GF-D8 (cell line): Measurements from ENCODE around the gene DPP8.
"Not testable (repeated sequence)": the region's sequence is repeated elsewhere in the genome, so short reads cannot be mapped to it uniquely, and the experiment has no call there.

Source experiments
- DNase-seq: peaks from one replicate; lab custom pipeline; 2025; lab: John Stamatoyannopoulos, UW

Gene DPP8

GRCh38 chr15:65402961-65403360 is 114.5 kb downstream of the DPP8 start:
- no peak for DNase-seq

- no peak for DNase-seq
Measured at GRCh38 chr15:65401611-65402240, 115.8 kb downstream of the DPP8 start.

- no peak for DNase-seq
Measured at GRCh38 chr15:65400760-65401610, 116.5 kb downstream of the DPP8 start.

- DNase-seq, result no peak
Measured at GRCh38 chr15:65399997-65400396, 117.5 kb downstream of the DPP8 start.

GRCh38 chr15:65399001-65399706 is 118.3 kb downstream of the DPP8 start:
- DNase-seq, result no peak

GRCh38 chr15:65398486-65398885 is 119.0 kb downstream of the DPP8 start:
- DNase-seq, result not testable (repeated sequence)

- no peak for DNase-seq
Measured at GRCh38 chr15:65396965-65397317, 120.5 kb downstream of the DPP8 start.

GRCh38 chr15:65396283-65396964 is 121.1 kb downstream of the DPP8 start:
- no peak for DNase-seq

GRCh38 chr15:65395567-65396202 is 121.8 kb downstream of the DPP8 start:
- DNase-seq, result no peak

- DNase-seq, result no peak
Measured at GRCh38 chr15:65394936-65395335, 122.6 kb downstream of the DPP8 start.

GRCh38 chr15:65394280-65394789 is 123.2 kb downstream of the DPP8 start:
- no peak for DNase-seq

GRCh38 chr15:65393557-65393956 is 123.9 kb downstream of the DPP8 start:
- no peak for DNase-seq

GRCh38 chr15:65393091-65393490 is 124.4 kb downstream of the DPP8 start:
- no peak for DNase-seq
